ENCODE measurements around the gene ATP8B3.

ATP8B3 gene

GRCh38 chr19:1796395-1797142 lies 15.5 kb downstream of the ATP8B3 start:
- no peak for DNase-seq (ENCODE audit: low spot score)

GRCh38 chr19:1794424-1795172 lies 17.5 kb downstream of the ATP8B3 start:
- DNase-seq (ENCODE audit: low spot score), result no peak

GRCh38 chr19:1791879-1792278 lies 20.2 kb downstream of the ATP8B3 start:
- DNase-seq (ENCODE audit: low spot score), result no peak

- no peak for DNase-seq (ENCODE audit: low spot score)
Observed at GRCh38 chr19:1790054-1790792, 21.9 kb downstream of the ATP8B3 start.

- DNase-seq (ENCODE audit: low spot score), result no peak
Observed at GRCh38 chr19:1789261-1790041, 22.6 kb downstream of the ATP8B3 start.

- DNase-seq (ENCODE audit: low spot score), result no peak
Observed at GRCh38 chr19:1787116-1787515, 25.0 kb downstream of the ATP8B3 start.

GRCh38 chr19:1786668-1787067 lies 25.4 kb downstream of the ATP8B3 start:
- DNase-seq (ENCODE audit: low spot score), result no peak

- DNase-seq (ENCODE audit: low spot score), result no peak
Observed at GRCh38 chr19:1785310-1785709, 26.8 kb downstream of the ATP8B3 start.

- DNase-seq (ENCODE audit: low spot score), result no peak
Observed at GRCh38 chr19:1783874-1784273, 28.2 kb downstream of the ATP8B3 start.

- no peak for DNase-seq (ENCODE audit: low spot score)
Observed at GRCh38 chr19:1783354-1783753, 28.7 kb downstream of the ATP8B3 start.

GRCh38 chr19:1782521-1782920 lies 29.6 kb downstream of the ATP8B3 start:
- DNase-seq (ENCODE audit: low spot score), result no peak

- peak; percentile 44 for DNase-seq (ENCODE audit: low spot score)
Observed at GRCh38 chr19:1780272-1780958, 31.7 kb downstream of the ATP8B3 start.

GRCh38 chr19:1779574-1779973 lies 32.5 kb downstream of the ATP8B3 start:
- no peak for DNase-seq (ENCODE audit: low spot score)

GRCh38 chr19:1777149-1777548 lies 34.9 kb downstream of the ATP8B3 start:
- DNase-seq (ENCODE audit: low spot score), result no peak

- no peak for DNase-seq (ENCODE audit: low spot score)
Observed at GRCh38 chr19:1776606-1777147, 35.4 kb downstream of the ATP8B3 start.

- DNase-seq (ENCODE audit: low spot score), result no peak
Observed at GRCh38 chr19:1775951-1776605, 36.0 kb downstream of the ATP8B3 start.

- DNase-seq (ENCODE audit: low spot score), result no peak
Observed at GRCh38 chr19:1774989-1775772, 36.9 kb downstream of the ATP8B3 start.

- no peak for DNase-seq (ENCODE audit: low spot score)
Observed at GRCh38 chr19:1773184-1773583, 38.9 kb downstream of the ATP8B3 start.

GRCh38 chr19:1770866-1771576 lies 41.1 kb downstream of the ATP8B3 start:
- DNase-seq (ENCODE audit: low spot score), result no peak

Data from GM03348 (cell line).